Omental fat pad (tissue), 4 donors: ENCODE measurements around the gene CENPT. TPM values are rescaled to one million over a fixed set of nuclear protein-coding genes. Genes with fewer than 3 reads are reported as not detected.

Experiments used
- ATAC-seq: fragments of 150-250 bp; one replicate; pipeline ENCODE4 v1.9.1; 2016; ENCODE audit warnings: mild to moderate bottlenecking, moderate library complexity; ENCODE audit not compliant: low FRiP score
- DNase-seq: peaks from one replicate; pipeline ENCODE4 v3.0.0-alpha.2; 2019; ENCODE audit warnings: low spot score
- CTCF ChIP-seq, 3 donors: fragments of 450-650 bp; IDR thresholded peaks; one replicate each; pipeline ENCODE4 v1.5.1; 2016 to 2017; ENCODE audit warnings: antibody characterized with exemption in 3 of 3, mild to moderate bottlenecking in 3 of 3, moderate library complexity in 2 of 3
- total RNA-seq, 4 donors: library from RNA; depleted of rRNA; stranded (reverse); fragments of >200 nt; gene quantifications; one replicate each; pipeline ENCODE4 v1.1.0, GENCODE V29; 2016

The CENPT gene
- total RNA-seq, 4 donors from 2014 or later, result 22.9 to 135 (median 37.8) TPM

DNA sequence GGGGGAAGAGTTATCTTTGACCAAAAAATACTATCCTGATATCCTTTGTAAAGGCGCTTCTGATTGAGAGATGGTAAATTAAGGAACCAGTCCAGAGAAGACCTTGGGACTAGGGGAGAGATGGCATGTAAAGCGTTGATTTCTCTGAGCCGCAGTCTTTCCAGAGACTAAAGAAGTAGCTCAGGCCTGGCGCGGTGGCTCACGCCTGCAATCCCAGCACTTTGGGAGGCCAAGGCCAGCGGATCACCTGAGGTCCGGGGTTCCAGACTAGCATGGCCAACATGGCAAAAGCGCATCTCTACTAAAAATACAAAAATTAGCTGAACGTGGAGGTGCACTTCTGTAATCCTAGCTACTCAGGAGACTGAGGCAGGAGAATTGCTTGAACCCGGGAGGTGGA lies 625 bp upstream of the CENPT start:
- no peak for TF ChIP-seq CTCF (IDR thresholded peaks at IDR 0.05)
- ATAC-seq, result no peak
- no peak for DNase-seq

DNA sequence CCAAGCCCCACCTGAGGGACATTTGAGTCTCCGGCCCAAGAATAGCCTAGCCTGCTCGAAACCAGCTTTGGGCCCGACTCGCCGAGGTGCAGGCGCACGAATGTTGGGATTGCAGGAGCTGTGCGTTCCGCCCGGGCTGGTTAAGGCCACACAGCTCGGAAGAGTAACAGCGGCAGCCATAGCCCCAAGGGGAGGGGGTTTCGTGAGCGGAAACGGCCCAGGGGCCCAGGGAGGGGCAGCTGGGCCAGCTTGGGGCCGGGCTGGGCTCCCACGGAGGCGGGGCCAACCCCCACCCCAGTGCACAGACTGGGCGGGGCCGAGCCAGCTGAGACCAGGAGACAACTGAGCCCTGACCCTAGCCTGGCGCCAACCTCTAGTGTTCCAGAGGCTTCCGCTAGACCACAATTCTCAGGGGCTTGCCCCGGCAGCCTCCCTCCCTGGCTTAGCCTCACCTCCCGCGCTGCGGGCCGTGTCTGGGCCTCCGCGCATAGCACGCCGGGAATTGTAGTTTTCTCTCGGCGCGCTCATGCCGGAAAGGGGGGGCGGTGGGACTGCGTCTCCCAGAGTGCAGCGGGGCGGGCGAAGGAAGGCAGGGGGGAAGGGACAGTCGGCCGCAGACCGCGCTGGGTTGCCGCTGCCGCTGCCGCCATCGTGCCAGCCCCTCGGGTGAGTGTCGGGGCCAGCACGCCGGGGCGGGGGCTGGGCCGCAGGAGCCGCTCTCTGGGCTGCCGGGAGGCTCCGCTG lies 1.0 kb downstream of the CENPT start, which contains the start of gene NUTF2:
TSS of gene NUTF2 (plus strand) at position 614 of the 744 bp plus-strand sequence. CDS start 18,198 bp downstream, outside the sequence.
- ATAC-seq (peak; percentile 83), DNase-seq (peak; percentile 88)

GRCh38 chr16:67846063-67846319 lies 1.5 kb downstream of the CENPT start:
- DNase-seq, result no peak
- no peak for ATAC-seq
- TF ChIP-seq CTCF (IDR thresholded peaks at IDR 0.05), result no peak

More for the DNA sequence above, 1.0 kb downstream of the CENPT start, which contains the start of gene NUTF2:
- TF ChIP-seq CTCF (IDR thresholded peaks at IDR 0.05), result no peak

DNA sequence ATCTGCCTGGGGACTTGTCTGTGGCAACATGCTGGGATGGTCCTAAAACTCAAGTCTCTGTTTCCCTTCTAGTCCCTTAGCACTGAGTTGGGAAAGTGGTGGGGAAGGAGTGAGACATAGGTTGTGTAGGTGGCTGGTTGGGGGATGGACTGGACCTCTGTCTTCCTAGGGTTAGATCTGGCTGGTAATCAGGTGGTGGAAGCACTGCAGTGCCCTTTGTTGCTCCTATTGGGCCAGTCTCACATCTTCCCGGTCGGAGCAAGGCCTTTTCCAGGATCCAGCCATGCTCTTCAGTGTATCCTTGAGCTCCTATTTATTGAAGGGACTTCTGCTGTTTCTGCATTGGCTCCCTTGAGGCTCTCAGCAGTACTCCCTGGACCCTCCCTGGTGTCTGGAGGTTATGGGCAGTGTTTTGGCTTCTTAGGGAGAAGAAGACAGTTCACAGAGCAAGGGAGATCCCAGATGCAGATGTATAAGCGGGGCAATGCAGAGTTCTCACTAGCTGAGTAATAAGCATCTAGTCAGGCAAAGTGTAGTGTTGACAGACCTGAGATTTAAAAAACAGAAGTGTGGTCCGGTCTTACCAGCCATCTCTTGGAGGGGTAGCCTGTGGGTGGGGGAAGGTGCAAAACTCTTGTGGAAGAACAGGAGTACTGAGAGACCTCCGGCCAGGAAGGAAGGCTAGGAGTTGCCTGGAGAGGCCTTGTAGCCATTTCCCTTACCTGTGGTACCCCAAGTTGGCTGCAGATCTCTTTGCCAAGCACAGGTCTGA lies 2.0 kb downstream of the CENPT start:
- DNase-seq (no peak), ATAC-seq (no peak)
- TF ChIP-seq CTCF (IDR thresholded peaks at IDR 0.05), result no peak

DNA sequence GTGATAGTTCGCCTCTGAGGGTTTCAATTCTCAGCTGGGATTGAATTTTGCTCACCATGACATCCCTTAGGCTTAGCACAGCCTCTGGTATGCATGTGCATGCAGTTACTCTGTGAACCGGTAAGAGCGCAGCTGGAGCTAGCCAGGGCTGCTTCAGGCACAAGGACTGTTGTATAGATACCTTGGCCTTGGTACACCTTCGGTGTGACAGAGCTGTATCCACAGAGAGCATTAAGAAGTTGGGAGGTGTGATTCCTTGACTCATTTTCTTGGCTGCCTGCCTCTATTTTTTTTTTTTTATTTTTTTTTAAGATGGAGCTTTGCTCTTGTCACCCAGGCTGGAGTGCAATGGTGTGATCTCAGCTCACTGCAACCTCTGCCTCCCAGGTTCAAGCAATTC lies 3.0 kb downstream of the CENPT start:
- TF ChIP-seq CTCF (IDR thresholded peaks at IDR 0.05), result no peak
- ATAC-seq (no peak), DNase-seq (no peak)

- DNase-seq, result no peak
- no peak for TF ChIP-seq CTCF (IDR thresholded peaks at IDR 0.05)
- no peak for ATAC-seq
Observed at GRCh38 chr16:67843343-67843765, 4.1 kb downstream of the CENPT start.
